HEK293 (cell line): ENCODE data around the gene RPS6KA5.

Source experiments
- SALL2 ChIP-seq: fragments of 450-650 bp; formaldehyde crosslinking; IDR thresholded peaks from 2 replicates; pipeline ENCODE4 v1.5.0; 2017; ENCODE audit warnings: missing biosample characterization, mild to moderate bottlenecking, missing genetic modification characterization, borderline replicate concordance
- WT1 ChIP-seq: fragments of 450-650 bp; formaldehyde crosslinking; IDR thresholded peaks from 2 replicates; pipeline ENCODE4 v1.5.1; 2016; ENCODE audit warnings: missing biosample characterization, missing genetic modification characterization
- ZBTB20 ChIP-seq: fragments of 450-650 bp; formaldehyde crosslinking; IDR thresholded peaks from 2 replicates; pipeline ENCODE4 v1.5.1; 2016; ENCODE audit warnings: missing biosample characterization, missing genetic modification characterization
- ZBTB48 ChIP-seq: fragments of 450-650 bp; formaldehyde crosslinking; IDR thresholded peaks from 2 replicates; pipeline ENCODE4 v1.5.1; 2016; ENCODE audit warnings: missing biosample characterization, missing genetic modification characterization
- ZBTB7A ChIP-seq: fragments of 450-650 bp; formaldehyde crosslinking; IDR thresholded peaks from 2 replicates; pipeline ENCODE4 v1.5.1; 2016; ENCODE audit warnings: low read depth, missing biosample characterization, missing genetic modification characterization
- ZBTB8A ChIP-seq: fragments of 450-650 bp; formaldehyde crosslinking; IDR thresholded peaks from 2 replicates; pipeline ENCODE4 v1.5.1; 2016; ENCODE audit warnings: missing biosample characterization, missing genetic modification characterization
- ZNF112 ChIP-seq: fragments of 450-650 bp; formaldehyde crosslinking; IDR thresholded peaks from 2 replicates; pipeline ENCODE4 v1.5.0; 2017; ENCODE audit warnings: missing biosample characterization, missing genetic modification characterization
- ZNF211 ChIP-seq: fragments of 450-650 bp; formaldehyde crosslinking; IDR thresholded peaks from 2 replicates; pipeline ENCODE4 v1.5.1; 2016; ENCODE audit warnings: low read depth, missing biosample characterization, missing genetic modification characterization
- ZNF24 ChIP-seq: fragments of 450-650 bp; formaldehyde crosslinking; IDR thresholded peaks from 2 replicates; pipeline ENCODE4 v1.5.1; 2016; ENCODE audit warnings: missing biosample characterization, missing genetic modification characterization
- ZNF335 ChIP-seq: fragments of 450-650 bp; formaldehyde crosslinking; conservative IDR thresholded peaks from 2 replicates; pipeline ENCODE4 v1.5.1; 2016; ENCODE audit warnings: missing biosample characterization, missing genetic modification characterization
- ZNF76 ChIP-seq: fragments of 450-650 bp; formaldehyde crosslinking; IDR thresholded peaks from 2 replicates; pipeline ENCODE4; 2016; ENCODE audit warnings: low read depth, missing biosample characterization, missing genetic modification characterization, borderline replicate concordance
- TF ChIP-seq, protein P1 (sequence below): fragments of 450-650 bp; formaldehyde crosslinking; IDR thresholded peaks from 2 replicates; pipeline ENCODE4 v1.5.1; 2016; ENCODE audit warnings: missing biosample characterization, missing genetic modification characterization
- TF ChIP-seq, protein P2 (sequence below): fragments of 450-650 bp; formaldehyde crosslinking; IDR thresholded peaks from 2 replicates; pipeline ENCODE4 v1.5.1; 2016; ENCODE audit warnings: missing biosample characterization, missing genetic modification characterization
- TF ChIP-seq, protein P3 (sequence below): fragments of 450-650 bp; IDR thresholded peaks from 2 replicates; pipeline ENCODE4 v1.5.1; 2018; ENCODE audit warnings: missing biosample characterization, mild to moderate bottlenecking, missing genetic modification characterization
- TF ChIP-seq, protein P4 (sequence below): fragments of 450-650 bp; formaldehyde crosslinking; IDR thresholded peaks from 2 replicates; pipeline ENCODE4 v1.5.1; 2017; ENCODE audit warnings: missing biosample characterization, missing genetic modification characterization
- TF ChIP-seq, protein P5 (sequence below): fragments of 450-650 bp; formaldehyde crosslinking; IDR thresholded peaks from 2 replicates; pipeline ENCODE4 v1.5.1; 2016; ENCODE audit warnings: missing biosample characterization, missing genetic modification characterization, low read depth
- TF ChIP-seq, protein P6 (sequence below): sonication (generic); formaldehyde crosslinking; IDR thresholded peaks from 2 replicates; pipeline ENCODE4 v1.8.1; 2022; ENCODE audit warnings: mild to moderate bottlenecking, moderate library complexity, missing genetic modification reagents
- TF ChIP-seq, protein P7 (sequence below): fragments of 450-650 bp; formaldehyde crosslinking; IDR thresholded peaks from 2 replicates; pipeline ENCODE4 v1.5.1; 2016; ENCODE audit warnings: missing biosample characterization, missing genetic modification characterization

RPS6KA5 gene

DNA sequence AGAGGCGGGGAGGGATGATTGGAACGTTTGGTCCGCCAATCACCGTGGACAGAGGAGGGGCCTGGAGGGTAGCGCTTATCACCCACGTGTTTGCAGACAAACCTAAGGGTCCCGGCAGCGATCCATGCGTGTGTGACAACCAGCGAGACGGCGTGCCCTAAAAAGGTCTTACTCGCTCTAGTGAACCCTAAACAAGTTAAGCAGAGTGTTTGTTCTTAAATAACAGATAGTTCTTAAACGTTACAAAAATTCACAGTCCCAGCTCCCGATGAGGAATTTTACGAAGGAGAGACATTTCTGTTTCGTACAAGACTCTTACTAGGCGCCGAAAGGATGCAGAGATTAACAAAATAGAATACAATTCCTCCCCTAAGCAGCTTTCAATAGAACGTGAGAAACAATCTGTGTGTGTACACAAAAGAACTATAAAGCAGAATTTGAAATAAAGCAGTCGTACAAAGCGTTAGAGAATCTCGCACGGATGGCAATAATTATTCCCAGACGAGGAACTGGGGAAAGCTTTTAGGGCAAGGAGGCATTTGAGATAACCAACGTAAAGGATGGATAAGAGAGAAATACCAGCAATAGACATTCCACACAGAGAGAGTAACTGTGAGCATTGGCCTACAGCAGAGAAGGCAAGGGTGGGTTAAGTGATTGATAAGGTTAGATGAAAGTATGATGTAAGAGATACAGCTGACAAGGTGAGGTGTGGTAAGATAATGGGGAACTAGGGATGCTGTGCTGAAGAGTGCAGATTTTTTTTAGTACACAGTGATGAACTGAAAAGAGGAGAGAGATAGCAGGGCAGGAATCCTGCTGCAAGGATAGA, 831 bp upstream of the RPS6KA5 start (continued):
- TF ChIP-seq ZBTB48 (tag by site-specific recombination) (peak; percentile 91), ZBTB8A (peak; percentile 83), SALL2 (tag by site-specific recombination) (no peak), WT1 (tag by site-specific recombination) (0 out of 2 replicates have a peak, but pooled peaks have one; percentile 17), ZNF76 (tag by site-specific recombination) (0 out of 2 replicates have a peak, but pooled peaks have one; percentile 7), ZNF211 (tag by site-specific recombination) (no peak), ZNF335 (tag by site-specific recombination) (peak; percentile 56), ZNF112 (no peak), ZBTB20 (tag by site-specific recombination) (peak; percentile 32; the same call in 1 of the 2 replicates), ZBTB7A (tag by site-specific recombination) (peak; percentile 38; the same call in 1 of the 2 replicates), ZNF24 (tag by site-specific recombination) (0 out of 2 replicates have a peak, but pooled peaks have one; percentile 37)
- TF ChIP-seq, protein P1, sequence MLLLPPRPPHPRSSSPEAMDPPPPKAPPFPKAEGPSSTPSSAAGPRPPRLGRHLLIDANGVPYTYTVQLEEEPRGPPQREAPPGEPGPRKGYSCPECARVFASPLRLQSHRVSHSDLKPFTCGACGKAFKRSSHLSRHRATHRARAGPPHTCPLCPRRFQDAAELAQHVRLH (tag by site-specific recombination) = peak; percentile 89
- TF ChIP-seq, protein P2, sequence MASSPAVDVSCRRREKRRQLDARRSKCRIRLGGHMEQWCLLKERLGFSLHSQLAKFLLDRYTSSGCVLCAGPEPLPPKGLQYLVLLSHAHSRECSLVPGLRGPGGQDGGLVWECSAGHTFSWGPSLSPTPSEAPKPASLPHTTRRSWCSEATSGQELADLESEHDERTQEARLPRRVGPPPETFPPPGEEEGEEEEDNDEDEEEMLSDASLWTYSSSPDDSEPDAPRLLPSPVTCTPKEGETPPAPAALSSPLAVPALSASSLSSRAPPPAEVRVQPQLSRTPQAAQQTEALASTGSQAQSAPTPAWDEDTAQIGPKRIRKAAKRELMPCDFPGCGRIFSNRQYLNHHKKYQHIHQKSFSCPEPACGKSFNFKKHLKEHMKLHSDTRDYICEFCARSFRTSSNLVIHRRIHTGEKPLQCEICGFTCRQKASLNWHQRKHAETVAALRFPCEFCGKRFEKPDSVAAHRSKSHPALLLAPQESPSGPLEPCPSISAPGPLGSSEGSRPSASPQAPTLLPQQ = peak; percentile 56; the same call in 1 of the 2 replicates
- TF ChIP-seq, protein P3, sequence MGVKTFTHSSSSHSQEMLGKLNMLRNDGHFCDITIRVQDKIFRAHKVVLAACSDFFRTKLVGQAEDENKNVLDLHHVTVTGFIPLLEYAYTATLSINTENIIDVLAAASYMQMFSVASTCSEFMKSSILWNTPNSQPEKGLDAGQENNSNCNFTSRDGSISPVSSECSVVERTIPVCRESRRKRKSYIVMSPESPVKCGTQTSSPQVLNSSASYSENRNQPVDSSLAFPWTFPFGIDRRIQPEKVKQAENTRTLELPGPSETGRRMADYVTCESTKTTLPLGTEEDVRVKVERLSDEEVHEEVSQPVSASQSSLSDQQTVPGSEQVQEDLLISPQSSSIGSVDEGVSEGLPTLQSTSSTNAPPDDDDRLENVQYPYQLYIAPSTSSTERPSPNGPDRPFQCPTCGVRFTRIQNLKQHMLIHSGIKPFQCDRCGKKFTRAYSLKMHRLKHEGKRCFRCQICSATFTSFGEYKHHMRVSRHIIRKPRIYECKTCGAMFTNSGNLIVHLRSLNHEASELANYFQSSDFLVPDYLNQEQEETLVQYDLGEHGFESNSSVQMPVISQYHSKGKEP (tag by site-specific recombination) = 0 out of 2 replicates have a peak, but pooled peaks have one; percentile 24
- TF ChIP-seq, protein P4, sequence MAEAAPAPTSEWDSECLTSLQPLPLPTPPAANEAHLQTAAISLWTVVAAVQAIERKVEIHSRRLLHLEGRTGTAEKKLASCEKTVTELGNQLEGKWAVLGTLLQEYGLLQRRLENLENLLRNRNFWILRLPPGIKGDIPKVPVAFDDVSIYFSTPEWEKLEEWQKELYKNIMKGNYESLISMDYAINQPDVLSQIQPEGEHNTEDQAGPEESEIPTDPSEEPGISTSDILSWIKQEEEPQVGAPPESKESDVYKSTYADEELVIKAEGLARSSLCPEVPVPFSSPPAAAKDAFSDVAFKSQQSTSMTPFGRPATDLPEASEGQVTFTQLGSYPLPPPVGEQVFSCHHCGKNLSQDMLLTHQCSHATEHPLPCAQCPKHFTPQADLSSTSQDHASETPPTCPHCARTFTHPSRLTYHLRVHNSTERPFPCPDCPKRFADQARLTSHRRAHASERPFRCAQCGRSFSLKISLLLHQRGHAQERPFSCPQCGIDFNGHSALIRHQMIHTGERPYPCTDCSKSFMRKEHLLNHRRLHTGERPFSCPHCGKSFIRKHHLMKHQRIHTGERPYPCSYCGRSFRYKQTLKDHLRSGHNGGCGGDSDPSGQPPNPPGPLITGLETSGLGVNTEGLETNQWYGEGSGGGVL (tag by site-specific recombination) = 0 out of 2 replicates have a peak, but pooled peaks have one; percentile 12
- TF ChIP-seq, protein P5, sequence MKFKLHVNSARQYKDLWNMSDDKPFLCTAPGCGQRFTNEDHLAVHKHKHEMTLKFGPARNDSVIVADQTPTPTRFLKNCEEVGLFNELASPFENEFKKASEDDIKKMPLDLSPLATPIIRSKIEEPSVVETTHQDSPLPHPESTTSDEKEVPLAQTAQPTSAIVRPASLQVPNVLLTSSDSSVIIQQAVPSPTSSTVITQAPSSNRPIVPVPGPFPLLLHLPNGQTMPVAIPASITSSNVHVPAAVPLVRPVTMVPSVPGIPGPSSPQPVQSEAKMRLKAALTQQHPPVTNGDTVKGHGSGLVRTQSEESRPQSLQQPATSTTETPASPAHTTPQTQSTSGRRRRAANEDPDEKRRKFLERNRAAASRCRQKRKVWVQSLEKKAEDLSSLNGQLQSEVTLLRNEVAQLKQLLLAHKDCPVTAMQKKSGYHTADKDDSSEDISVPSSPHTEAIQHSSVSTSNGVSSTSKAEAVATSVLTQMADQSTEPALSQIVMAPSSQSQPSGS (tag by site-specific recombination) = 0 out of 2 replicates have a peak, but pooled peaks have one; percentile 19
- TF ChIP-seq, protein P6, sequence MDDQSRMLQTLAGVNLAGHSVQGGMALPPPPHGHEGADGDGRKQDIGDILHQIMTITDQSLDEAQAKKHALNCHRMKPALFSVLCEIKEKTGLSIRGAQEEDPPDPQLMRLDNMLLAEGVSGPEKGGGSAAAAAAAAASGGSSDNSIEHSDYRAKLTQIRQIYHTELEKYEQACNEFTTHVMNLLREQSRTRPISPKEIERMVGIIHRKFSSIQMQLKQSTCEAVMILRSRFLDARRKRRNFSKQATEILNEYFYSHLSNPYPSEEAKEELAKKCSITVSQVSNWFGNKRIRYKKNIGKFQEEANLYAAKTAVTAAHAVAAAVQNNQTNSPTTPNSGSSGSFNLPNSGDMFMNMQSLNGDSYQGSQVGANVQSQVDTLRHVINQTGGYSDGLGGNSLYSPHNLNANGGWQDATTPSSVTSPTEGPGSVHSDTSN = 0 out of 2 replicates have a peak, but pooled peaks have one; percentile 68
- TF ChIP-seq, protein P7, sequence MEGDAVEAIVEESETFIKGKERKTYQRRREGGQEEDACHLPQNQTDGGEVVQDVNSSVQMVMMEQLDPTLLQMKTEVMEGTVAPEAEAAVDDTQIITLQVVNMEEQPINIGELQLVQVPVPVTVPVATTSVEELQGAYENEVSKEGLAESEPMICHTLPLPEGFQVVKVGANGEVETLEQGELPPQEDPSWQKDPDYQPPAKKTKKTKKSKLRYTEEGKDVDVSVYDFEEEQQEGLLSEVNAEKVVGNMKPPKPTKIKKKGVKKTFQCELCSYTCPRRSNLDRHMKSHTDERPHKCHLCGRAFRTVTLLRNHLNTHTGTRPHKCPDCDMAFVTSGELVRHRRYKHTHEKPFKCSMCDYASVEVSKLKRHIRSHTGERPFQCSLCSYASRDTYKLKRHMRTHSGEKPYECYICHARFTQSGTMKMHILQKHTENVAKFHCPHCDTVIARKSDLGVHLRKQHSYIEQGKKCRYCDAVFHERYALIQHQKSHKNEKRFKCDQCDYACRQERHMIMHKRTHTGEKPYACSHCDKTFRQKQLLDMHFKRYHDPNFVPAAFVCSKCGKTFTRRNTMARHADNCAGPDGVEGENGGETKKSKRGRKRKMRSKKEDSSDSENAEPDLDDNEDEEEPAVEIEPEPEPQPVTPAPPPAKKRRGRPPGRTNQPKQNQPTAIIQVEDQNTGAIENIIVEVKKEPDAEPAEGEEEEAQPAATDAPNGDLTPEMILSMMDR = no peak
